Fibroblast of lung (primary cell): ENCODE measurements around the gene LLCFC1.

ENCODE experiments used
- CTCF ChIP-seq, 2 donors: IDR thresholded peaks in 1 of 2; conservative IDR thresholded peaks in 1 of 2; 1 replicate in 1 of 2; 2 replicates in 1 of 2; pipeline ENCODE4 v1.5.1; 2011 to 2012; ENCODE audit warnings: low read length in 2 of 2, control low read depth in 1 of 2, inconsistent platforms in 1 of 2, low read depth in 1 of 2, mild to moderate bottlenecking in 1 of 2
- EZH2 ChIP-seq: IDR thresholded peaks from 2 replicates; pipeline ENCODE4 v1.5.1; 2012; ENCODE audit warnings: low read length, control low read depth, mild to moderate bottlenecking; ENCODE audit errors: missing control alignments

DNA sequence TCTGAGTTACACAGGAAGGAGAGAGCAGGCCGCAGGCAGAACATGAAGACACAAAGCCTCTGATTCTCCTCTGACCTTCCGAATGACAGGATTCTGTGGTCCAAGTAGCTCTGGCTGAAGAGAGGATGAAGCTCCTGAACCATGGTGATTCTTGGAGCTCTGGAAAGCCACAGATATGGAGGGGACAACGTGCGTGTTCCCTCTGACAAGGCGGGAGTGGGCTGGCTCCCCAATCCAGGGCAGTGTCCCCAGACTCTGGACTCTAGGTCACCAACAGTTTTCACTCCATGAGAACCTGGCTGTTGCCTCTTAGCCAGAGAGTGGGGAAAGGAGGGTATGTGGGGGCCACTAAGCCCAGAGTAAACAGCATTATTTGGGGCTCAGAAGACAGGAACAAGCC, 46.3 kb upstream of the LLCFC1 start:
- TF ChIP-seq CTCF (conservative IDR thresholded peaks at IDR 0.05 in 1 of 2, IDR thresholded peaks at IDR 0.05 in 1 of 2; ENCODE audit: low read depth in 1 of 2, low read length in 2 of 2) (no peak), EZH2 (no peak)
